GM23338 (cell line): ENCODE results near the gene TICAM2.

Experiments
- CREB1 ChIP-seq: fragments of 250-450 bp; sonication (Bioruptor Pico); IDR thresholded peaks from 2 replicates; pipeline ENCODE4 v1.5.0; 2020; ENCODE audit warnings: low read depth, mild to moderate bottlenecking, moderate library complexity
- EZH2 ChIP-seq: fragments of 200-600 bp; sonication (generic); IDR thresholded peaks from one replicate; pipeline ENCODE4 v1.8.0; 2017; ENCODE audit warnings: antibody characterized with exemption, mild to moderate bottlenecking, low read depth; ENCODE audit not compliant: unreplicated experiment
- EZH2phosphoT487 ChIP-seq: fragments of 200-600 bp; sonication (generic); IDR thresholded peaks from one replicate; pipeline ENCODE4 v1.8.1; 2018; ENCODE audit warnings: antibody characterized with exemption; ENCODE audit not compliant: unreplicated experiment
- JUNB ChIP-seq: IDR thresholded peaks from one replicate; pipeline ENCODE4 v1.6.1; 2016; ENCODE audit warnings: antibody characterized with exemption; ENCODE audit not compliant: unreplicated experiment
- NANOG ChIP-seq: IDR thresholded peaks from 2 replicates; pipeline ENCODE4 v1.6.1; 2016; ENCODE audit warnings: antibody characterized with exemption, borderline replicate concordance
- POLR2AphosphoS5 ChIP-seq: IDR thresholded peaks from 2 replicates; pipeline ENCODE4 v1.6.1; 2016; ENCODE audit warnings: antibody characterized with exemption, low read depth
- ZNF114 ChIP-seq: fragments of 250-450 bp; sonication (Bioruptor Pico); IDR thresholded peaks from 2 replicates; pipeline ENCODE4 v1.5.0; 2020; ENCODE audit warnings: mild to moderate bottlenecking, moderate library complexity
- TF ChIP-seq, protein P1 (sequence below): IDR thresholded peaks from one replicate; pipeline ENCODE4 v1.6.1; 2018; ENCODE audit warnings: antibody characterized with exemption; ENCODE audit not compliant: unreplicated experiment
- TF ChIP-seq, protein P2 (sequence below), 2 experiments: fragments of 200-600 bp in 1 of 2; sonication (generic) in 1 of 2; conservative IDR thresholded peaks; 2 replicates each; pipeline versions ENCODE4 v1.5.1 to v1.6.1; 2016 to 2017; ENCODE audit warnings: antibody characterized with exemption in 2 of 2, low read depth in 2 of 2, mild to moderate bottlenecking in 2 of 2, moderate library complexity in 1 of 2
- TF ChIP-seq, protein P3 (sequence below): IDR thresholded peaks from 2 replicates; pipeline ENCODE4 v1.6.1; 2016; ENCODE audit warnings: antibody characterized with exemption
- TF ChIP-seq, protein P4 (sequence below): fragments of 250-450 bp; sonication (Bioruptor Pico); IDR thresholded peaks from 2 replicates; pipeline ENCODE4 v1.5.0; 2020; ENCODE audit warnings: mild to moderate bottlenecking, moderate library complexity

GRCh38 chr5:115600766-115601165 is 1.5 kb downstream of the TICAM2 start:
- TF ChIP-seq, protein P1, sequence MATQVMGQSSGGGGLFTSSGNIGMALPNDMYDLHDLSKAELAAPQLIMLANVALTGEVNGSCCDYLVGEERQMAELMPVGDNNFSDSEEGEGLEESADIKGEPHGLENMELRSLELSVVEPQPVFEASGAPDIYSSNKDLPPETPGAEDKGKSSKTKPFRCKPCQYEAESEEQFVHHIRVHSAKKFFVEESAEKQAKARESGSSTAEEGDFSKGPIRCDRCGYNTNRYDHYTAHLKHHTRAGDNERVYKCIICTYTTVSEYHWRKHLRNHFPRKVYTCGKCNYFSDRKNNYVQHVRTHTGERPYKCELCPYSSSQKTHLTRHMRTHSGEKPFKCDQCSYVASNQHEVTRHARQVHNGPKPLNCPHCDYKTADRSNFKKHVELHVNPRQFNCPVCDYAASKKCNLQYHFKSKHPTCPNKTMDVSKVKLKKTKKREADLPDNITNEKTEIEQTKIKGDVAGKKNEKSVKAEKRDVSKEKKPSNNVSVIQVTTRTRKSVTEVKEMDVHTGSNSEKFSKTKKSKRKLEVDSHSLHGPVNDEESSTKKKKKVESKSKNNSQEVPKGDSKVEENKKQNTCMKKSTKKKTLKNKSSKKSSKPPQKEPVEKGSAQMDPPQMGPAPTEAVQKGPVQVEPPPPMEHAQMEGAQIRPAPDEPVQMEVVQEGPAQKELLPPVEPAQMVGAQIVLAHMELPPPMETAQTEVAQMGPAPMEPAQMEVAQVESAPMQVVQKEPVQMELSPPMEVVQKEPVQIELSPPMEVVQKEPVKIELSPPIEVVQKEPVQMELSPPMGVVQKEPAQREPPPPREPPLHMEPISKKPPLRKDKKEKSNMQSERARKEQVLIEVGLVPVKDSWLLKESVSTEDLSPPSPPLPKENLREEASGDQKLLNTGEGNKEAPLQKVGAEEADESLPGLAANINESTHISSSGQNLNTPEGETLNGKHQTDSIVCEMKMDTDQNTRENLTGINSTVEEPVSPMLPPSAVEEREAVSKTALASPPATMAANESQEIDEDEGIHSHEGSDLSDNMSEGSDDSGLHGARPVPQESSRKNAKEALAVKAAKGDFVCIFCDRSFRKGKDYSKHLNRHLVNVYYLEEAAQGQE: no peak
- TF ChIP-seq, protein P2, sequence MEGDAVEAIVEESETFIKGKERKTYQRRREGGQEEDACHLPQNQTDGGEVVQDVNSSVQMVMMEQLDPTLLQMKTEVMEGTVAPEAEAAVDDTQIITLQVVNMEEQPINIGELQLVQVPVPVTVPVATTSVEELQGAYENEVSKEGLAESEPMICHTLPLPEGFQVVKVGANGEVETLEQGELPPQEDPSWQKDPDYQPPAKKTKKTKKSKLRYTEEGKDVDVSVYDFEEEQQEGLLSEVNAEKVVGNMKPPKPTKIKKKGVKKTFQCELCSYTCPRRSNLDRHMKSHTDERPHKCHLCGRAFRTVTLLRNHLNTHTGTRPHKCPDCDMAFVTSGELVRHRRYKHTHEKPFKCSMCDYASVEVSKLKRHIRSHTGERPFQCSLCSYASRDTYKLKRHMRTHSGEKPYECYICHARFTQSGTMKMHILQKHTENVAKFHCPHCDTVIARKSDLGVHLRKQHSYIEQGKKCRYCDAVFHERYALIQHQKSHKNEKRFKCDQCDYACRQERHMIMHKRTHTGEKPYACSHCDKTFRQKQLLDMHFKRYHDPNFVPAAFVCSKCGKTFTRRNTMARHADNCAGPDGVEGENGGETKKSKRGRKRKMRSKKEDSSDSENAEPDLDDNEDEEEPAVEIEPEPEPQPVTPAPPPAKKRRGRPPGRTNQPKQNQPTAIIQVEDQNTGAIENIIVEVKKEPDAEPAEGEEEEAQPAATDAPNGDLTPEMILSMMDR (conservative IDR thresholded peaks at IDR 0.05; ENCODE audit: low read depth in 2 of 2): no peak
- no peak for TF ChIP-seq POLR2AphosphoS5
- no peak for TF ChIP-seq NANOG
- no peak for TF ChIP-seq EZH2phosphoT487
- TF ChIP-seq, protein P3, sequence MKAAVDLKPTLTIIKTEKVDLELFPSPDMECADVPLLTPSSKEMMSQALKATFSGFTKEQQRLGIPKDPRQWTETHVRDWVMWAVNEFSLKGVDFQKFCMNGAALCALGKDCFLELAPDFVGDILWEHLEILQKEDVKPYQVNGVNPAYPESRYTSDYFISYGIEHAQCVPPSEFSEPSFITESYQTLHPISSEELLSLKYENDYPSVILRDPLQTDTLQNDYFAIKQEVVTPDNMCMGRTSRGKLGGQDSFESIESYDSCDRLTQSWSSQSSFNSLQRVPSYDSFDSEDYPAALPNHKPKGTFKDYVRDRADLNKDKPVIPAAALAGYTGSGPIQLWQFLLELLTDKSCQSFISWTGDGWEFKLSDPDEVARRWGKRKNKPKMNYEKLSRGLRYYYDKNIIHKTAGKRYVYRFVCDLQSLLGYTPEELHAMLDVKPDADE: no peak
- TF ChIP-seq ZNF114: no peak
- TF ChIP-seq EZH2: no peak
- no peak for TF ChIP-seq CREB1 (CRISPR knock-in tag)
- TF ChIP-seq, protein P4, sequence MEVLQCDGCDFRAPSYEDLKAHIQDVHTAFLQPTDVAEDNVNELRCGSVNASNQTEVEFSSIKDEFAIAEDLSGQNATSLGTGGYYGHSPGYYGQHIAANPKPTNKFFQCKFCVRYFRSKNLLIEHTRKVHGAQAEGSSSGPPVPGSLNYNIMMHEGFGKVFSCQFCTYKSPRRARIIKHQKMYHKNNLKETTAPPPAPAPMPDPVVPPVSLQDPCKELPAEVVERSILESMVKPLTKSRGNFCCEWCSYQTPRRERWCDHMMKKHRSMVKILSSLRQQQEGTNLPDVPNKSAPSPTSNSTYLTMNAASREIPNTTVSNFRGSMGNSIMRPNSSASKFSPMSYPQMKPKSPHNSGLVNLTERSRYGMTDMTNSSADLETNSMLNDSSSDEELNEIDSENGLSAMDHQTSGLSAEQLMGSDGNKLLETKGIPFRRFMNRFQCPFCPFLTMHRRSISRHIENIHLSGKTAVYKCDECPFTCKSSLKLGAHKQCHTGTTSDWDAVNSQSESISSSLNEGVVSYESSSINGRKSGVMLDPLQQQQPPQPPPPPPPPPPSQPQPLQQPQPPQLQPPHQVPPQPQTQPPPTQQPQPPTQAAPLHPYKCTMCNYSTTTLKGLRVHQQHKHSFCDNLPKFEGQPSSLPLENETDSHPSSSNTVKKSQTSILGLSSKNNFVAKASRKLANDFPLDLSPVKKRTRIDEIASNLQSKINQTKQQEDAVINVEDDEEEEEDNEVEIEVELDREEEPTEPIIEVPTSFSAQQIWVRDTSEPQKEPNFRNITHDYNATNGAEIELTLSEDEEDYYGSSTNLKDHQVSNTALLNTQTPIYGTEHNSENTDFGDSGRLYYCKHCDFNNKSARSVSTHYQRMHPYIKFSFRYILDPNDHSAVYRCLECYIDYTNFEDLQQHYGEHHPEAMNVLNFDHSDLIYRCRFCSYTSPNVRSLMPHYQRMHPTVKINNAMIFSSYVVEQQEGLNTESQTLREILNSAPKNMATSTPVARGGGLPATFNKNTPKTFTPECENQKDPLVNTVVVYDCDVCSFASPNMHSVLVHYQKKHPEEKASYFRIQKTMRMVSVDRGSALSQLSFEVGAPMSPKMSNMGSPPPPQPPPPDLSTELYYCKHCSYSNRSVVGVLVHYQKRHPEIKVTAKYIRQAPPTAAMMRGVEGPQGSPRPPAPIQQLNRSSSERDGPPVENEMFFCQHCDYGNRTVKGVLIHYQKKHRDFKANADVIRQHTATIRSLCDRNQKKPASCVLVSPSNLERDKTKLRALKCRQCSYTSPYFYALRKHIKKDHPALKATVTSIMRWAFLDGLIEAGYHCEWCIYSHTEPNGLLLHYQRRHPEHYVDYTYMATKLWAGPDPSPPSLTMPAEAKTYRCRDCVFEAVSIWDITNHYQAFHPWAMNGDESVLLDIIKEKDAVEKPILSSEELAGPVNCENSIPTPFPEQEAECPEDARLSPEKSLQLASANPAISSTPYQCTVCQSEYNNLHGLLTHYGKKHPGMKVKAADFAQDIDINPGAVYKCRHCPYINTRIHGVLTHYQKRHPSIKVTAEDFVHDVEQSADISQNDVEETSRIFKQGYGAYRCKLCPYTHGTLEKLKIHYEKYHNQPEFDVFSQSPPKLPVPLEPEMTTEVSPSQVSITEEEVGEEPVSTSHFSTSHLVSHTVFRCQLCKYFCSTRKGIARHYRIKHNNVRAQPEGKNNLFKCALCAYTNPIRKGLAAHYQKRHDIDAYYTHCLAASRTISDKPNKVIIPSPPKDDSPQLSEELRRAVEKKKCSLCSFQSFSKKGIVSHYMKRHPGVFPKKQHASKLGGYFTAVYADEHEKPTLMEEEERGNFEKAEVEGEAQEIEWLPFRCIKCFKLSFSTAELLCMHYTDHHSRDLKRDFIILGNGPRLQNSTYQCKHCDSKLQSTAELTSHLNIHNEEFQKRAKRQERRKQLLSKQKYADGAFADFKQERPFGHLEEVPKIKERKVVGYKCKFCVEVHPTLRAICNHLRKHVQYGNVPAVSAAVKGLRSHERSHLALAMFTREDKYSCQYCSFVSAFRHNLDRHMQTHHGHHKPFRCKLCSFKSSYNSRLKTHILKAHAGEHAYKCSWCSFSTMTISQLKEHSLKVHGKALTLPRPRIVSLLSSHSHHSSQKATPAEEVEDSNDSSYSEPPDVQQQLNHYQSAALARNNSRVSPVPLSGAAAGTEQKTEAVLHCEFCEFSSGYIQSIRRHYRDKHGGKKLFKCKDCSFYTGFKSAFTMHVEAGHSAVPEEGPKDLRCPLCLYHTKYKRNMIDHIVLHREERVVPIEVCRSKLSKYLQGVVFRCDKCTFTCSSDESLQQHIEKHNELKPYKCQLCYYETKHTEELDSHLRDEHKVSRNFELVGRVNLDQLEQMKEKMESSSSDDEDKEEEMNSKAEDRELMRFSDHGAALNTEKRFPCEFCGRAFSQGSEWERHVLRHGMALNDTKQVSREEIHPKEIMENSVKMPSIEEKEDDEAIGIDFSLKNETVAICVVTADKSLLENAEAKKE (CRISPR knock-in tag): no peak
- no peak for TF ChIP-seq JUNB
